Neural crest cell (in vitro differentiated cells): ENCODE results near the gene SPOCK1. TPM values are rescaled to one million over a fixed set of nuclear protein-coding genes. Genes with fewer than 3 reads are reported as not detected.

Experiments
- DNase-seq: peaks from one replicate; pipeline ENCODE4 v3.0.0; 2021; ENCODE audit warnings: low read depth, mixed read lengths, low spot score
- H3K27ac Mint-ChIP-seq: one replicate; pipeline ENCODE4 v1.8.0; 2021; ENCODE audit warnings: mild to moderate bottlenecking, mixed read lengths; ENCODE audit not compliant: unreplicated experiment
- H3K27me3 Mint-ChIP-seq: 2 replicates; pipeline ENCODE4 v1.8.0; 2021; ENCODE audit warnings: low read depth, mild to moderate bottlenecking, mixed read lengths
- H3K36me3 Mint-ChIP-seq: 2 replicates; pipeline ENCODE4 v1.8.0; 2021; ENCODE audit warnings: low read depth, mild to moderate bottlenecking, mixed read lengths
- H3K4me1 Mint-ChIP-seq: 2 replicates; pipeline ENCODE4 v1.8.0; 2021; ENCODE audit warnings: mixed read lengths
- H3K4me3 Mint-ChIP-seq: one replicate; pipeline ENCODE4 v1.8.0; 2021; ENCODE audit warnings: mild to moderate bottlenecking, mixed read lengths
- H3K9me3 Mint-ChIP-seq: 2 replicates; pipeline ENCODE4 v1.8.0; 2021; ENCODE audit warnings: mixed read lengths
- total RNA-seq: library from RNA; stranded (reverse); gene quantifications from 2 replicates; pipeline ENCODE4 v1.2.1, GENCODE V29; 2021
- TF ChIP-seq, protein P1 (sequence below): fragments of 200-600 bp; sonication (generic); conservative IDR thresholded peaks from 2 replicates; pipeline ENCODE4 v1.5.0; 2021; ENCODE audit warnings: antibody characterized with exemption, mild to moderate bottlenecking

Gene SPOCK1
- total RNA-seq, 1 donor from 2014 or later, result 89.7 TPM

GRCh38 chr5:137217599-137218200, 281.4 kb downstream of the SPOCK1 start:
- Mint-ChIP-seq H3K36me3 (no peaks in the 10 kb centered on the region), H3K27me3 (peaks cover 44% of the 10 kb centered on the region), H3K27ac (no peak overlapping the region), H3K4me1 (peaks cover 9% of the 10 kb centered on the region), H3K9me3 (no peaks in the 10 kb centered on the region), H3K4me3 (no peak overlapping the region)
- DNase-seq, result no peak
- TF ChIP-seq, protein P1, sequence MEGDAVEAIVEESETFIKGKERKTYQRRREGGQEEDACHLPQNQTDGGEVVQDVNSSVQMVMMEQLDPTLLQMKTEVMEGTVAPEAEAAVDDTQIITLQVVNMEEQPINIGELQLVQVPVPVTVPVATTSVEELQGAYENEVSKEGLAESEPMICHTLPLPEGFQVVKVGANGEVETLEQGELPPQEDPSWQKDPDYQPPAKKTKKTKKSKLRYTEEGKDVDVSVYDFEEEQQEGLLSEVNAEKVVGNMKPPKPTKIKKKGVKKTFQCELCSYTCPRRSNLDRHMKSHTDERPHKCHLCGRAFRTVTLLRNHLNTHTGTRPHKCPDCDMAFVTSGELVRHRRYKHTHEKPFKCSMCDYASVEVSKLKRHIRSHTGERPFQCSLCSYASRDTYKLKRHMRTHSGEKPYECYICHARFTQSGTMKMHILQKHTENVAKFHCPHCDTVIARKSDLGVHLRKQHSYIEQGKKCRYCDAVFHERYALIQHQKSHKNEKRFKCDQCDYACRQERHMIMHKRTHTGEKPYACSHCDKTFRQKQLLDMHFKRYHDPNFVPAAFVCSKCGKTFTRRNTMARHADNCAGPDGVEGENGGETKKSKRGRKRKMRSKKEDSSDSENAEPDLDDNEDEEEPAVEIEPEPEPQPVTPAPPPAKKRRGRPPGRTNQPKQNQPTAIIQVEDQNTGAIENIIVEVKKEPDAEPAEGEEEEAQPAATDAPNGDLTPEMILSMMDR, result no peak

DNA sequence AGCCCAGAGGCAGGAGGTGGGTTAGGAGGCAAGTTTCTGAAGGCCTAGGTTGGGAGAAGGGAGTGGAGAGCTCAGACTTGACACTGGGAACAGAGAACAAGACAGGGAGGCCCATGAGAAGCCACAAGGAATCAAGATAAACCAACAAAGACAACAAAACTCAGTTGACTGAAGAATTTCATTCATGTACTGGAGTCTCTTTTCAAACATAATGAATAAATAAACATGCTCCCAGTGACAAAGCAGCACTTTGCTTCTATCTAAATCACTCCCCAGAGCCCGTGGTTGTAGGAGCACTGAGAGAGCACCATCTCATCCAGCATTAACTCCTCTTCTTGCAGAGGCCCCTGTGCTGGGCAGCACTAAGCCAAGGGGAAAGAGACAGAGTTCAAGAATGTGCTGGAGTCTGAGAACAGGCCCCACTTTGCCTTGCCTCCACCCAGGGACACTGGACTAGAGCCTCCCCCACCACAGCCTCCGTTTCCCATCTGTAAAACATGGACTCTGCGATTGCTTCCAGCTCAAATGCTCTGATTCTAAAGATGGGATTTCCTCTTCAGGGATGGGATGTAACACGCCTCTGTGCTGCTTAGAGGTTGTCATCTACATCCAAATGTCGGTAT, 282.0 kb downstream of the SPOCK1 start:
- no peaks in the 10 kb centered on the region for H3K36me3 Mint-ChIP-seq
- H3K4me3 Mint-ChIP-seq, result no peak overlapping the region
- peaks cover 12% of the 10 kb centered on the region for H3K4me1 Mint-ChIP-seq
- TF ChIP-seq, protein P1, result no peak
- no peak for DNase-seq
- H3K9me3 Mint-ChIP-seq, result no peaks in the 10 kb centered on the region
- peaks cover 44% of the 10 kb centered on the region for H3K27me3 Mint-ChIP-seq
- H3K27ac Mint-ChIP-seq, result no peak overlapping the region

GRCh38 chr5:137215780-137216179, 283.3 kb downstream of the SPOCK1 start:
- no peaks in the 10 kb centered on the region for H3K36me3 Mint-ChIP-seq
- DNase-seq, result no peak
- H3K4me3 Mint-ChIP-seq, result no peak overlapping the region
- peaks cover 48% of the 10 kb centered on the region for H3K27me3 Mint-ChIP-seq
- peaks cover 2% of the 10 kb centered on the region for H3K9me3 Mint-ChIP-seq
- TF ChIP-seq, protein P1, result no peak
- H3K4me1 Mint-ChIP-seq, result peaks cover 12% of the 10 kb centered on the region
- no peak overlapping the region for H3K27ac Mint-ChIP-seq

GRCh38 chr5:137215261-137215660, 283.9 kb downstream of the SPOCK1 start:
- DNase-seq, result no peak
- Mint-ChIP-seq H3K27me3 (peaks cover 48% of the 10 kb centered on the region), H3K36me3 (no peaks in the 10 kb centered on the region), H3K27ac (no peak overlapping the region), H3K4me1 (peaks cover 12% of the 10 kb centered on the region), H3K9me3 (peaks cover 2% of the 10 kb centered on the region), H3K4me3 (no peak overlapping the region)
- TF ChIP-seq, protein P1, result no peak

DNA sequence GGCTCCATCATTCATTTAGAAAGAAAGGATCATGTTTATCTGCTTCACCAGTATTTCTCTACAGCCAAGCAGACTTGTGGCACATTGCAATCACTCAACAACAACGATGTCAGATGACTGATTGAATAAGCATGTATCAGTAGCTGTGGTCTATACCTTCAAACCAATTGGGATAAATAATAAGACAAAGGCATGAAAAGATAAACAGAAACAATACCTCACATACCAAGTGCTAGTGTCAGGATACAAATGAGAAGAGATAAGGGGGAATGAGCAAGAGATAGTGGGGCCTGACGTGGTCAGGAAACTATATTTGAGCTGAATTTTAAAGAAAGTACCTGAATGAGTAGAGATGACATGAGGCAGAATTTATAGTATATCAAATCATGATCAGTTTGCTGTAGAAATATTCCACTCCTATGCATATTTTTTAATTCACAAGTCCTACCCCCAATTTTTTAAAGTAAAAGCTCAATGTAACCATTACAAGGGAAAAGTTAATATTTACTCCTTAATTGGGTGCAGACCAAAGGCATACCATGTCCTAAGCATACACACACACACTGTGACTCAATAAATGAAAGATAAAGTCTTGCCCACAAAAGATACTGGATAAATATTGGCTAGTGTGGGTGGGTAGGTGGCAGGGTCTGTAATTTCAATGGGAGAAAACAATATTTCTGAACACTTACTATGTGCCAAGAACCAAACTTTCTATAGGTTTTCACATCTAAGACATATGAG, 284.5 kb downstream of the SPOCK1 start:
- no peak overlapping the region for H3K27ac Mint-ChIP-seq
- H3K27me3 Mint-ChIP-seq, result peaks cover 51% of the 10 kb centered on the region
- H3K4me3 Mint-ChIP-seq, result no peak overlapping the region
- TF ChIP-seq, protein P1, result no peak
- H3K4me1 Mint-ChIP-seq, result peaks cover 12% of the 10 kb centered on the region
- H3K36me3 Mint-ChIP-seq, result no peaks in the 10 kb centered on the region
- no peak for DNase-seq
- H3K9me3 Mint-ChIP-seq, result peaks cover 2% of the 10 kb centered on the region
